ENCODE measurements around the gene HIBADH. TPM values are rescaled to one million over a fixed set of nuclear protein-coding genes. Genes with fewer than 3 reads are reported as not detected.

The HIBADH gene
- total and polyA plus RNA-seq, 9 of the 15 experiments (the other 6 are each of a cell fraction or from before 2014, with no cell fraction given): 10.7 to 67.8 (median 36.9) TPM

DNA sequence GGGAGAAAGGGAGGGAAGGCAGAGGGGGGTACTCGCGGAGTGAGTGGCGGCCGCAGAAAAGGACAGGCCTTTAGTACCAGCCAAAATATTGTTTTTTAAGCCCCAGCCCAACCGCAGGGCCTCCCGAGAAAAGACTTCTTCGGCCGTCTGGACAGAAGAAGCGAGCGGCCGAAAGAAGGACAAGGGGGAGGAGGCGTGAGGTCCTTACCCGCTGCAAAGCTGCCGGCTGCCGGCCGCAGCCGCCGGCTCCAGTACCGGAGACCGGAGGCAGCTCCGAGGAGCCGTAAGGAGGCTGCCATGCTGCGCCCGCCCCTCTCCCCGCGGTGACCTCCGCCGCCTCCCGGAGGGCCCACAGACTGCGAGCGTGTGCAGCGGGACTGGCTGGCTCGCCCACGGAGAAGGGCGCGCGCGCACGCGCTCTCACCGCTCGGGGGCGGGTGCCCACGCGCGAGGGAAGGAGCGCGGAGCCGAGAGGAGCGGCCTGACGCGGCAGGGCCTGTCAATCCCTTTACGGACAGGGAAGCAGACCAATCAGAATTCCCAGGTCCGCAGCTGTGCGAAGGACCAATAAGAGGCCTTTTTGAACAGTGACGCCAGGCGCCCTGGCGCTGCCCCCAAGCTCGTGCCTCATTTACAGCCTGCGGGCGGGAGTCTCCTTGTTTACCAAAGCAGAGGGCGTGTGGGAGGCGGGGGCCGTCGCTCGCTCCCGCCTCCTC, at the start of gene HIBADH (continued):
- TF ChIP-seq, protein P1, sequence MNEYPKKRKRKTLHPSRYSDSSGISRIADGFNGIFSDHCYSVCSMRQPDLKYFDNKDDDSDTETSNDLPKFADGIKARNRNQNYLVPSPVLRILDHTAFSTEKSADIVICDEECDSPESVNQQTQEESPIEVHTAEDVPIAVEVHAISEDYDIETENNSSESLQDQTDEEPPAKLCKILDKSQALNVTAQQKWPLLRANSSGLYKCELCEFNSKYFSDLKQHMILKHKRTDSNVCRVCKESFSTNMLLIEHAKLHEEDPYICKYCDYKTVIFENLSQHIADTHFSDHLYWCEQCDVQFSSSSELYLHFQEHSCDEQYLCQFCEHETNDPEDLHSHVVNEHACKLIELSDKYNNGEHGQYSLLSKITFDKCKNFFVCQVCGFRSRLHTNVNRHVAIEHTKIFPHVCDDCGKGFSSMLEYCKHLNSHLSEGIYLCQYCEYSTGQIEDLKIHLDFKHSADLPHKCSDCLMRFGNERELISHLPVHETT (CRISPR knock-in tag; conservative IDR thresholded peaks at IDR 0.05 in 1 of 2, IDR thresholded peaks at IDR 0.05 in 1 of 2): peak in 1 of 2 experiments; percentile 81; a peak in 2 of 4 replicates
- TF ChIP-seq ZNF175 (CRISPR knock-in tag; IDR thresholded peaks at IDR 0.05; ENCODE audit: low read depth) (no peak), NKRF (IDR thresholded peaks at IDR 0.05; ENCODE audit: borderline replicate concordance) (0 out of 2 replicates have a peak, but pooled peaks have one; percentile 16), ARID4B (CRISPR knock-in tag; IDR thresholded peaks at IDR 0.05) (peak; percentile 74; the same call in 1 of the 2 replicates), AFF4 (CRISPR knock-in tag; IDR thresholded peaks at IDR 0.05) (peak; percentile 68), TEAD4 (IDR thresholded peaks at IDR 0.05; ENCODE audit: low read length) (peak; percentile 64), TEAD4 (CRISPR knock-in tag; IDR thresholded peaks at IDR 0.05; ENCODE audit: borderline replicate concordance) (no peak), NCOR1 (IDR thresholded peaks at IDR 0.05) (peak; percentile 58), ZNF311 (CRISPR knock-in tag; IDR thresholded peaks at IDR 0.05) (no peak), WHSC1 (IDR thresholded peaks at IDR 0.05; ENCODE audit: low read length) (no peak)
- TF ChIP-seq, protein P2, sequence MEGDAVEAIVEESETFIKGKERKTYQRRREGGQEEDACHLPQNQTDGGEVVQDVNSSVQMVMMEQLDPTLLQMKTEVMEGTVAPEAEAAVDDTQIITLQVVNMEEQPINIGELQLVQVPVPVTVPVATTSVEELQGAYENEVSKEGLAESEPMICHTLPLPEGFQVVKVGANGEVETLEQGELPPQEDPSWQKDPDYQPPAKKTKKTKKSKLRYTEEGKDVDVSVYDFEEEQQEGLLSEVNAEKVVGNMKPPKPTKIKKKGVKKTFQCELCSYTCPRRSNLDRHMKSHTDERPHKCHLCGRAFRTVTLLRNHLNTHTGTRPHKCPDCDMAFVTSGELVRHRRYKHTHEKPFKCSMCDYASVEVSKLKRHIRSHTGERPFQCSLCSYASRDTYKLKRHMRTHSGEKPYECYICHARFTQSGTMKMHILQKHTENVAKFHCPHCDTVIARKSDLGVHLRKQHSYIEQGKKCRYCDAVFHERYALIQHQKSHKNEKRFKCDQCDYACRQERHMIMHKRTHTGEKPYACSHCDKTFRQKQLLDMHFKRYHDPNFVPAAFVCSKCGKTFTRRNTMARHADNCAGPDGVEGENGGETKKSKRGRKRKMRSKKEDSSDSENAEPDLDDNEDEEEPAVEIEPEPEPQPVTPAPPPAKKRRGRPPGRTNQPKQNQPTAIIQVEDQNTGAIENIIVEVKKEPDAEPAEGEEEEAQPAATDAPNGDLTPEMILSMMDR (IDR thresholded peaks at IDR 0.05 in 2 of 3, conservative IDR thresholded peaks at IDR 0.05 in 1 of 3; ENCODE audit: insufficient read depth in 2 of 3, low read depth in 1 of 3, low read length in 3 of 3): peak in 1 of 3 experiments; percentile 17; a peak in 1 of 6 replicates
